Stimulated activated naive B cell treated with anti-CD40 and anti-IgM and Interleukin-4, amounts not matched to agents 10 μg/mL and 1 μg/mL and 100 μg/mL, for 72 hours (primary cell): ENCODE results near the gene GPER1.

ENCODE experiments used
- ATAC-seq, 2 donors: fragments of 150-1000 bp; cut with Tn5 transposase; replicated peaks; 2 replicates each; pipeline ENCODE4 v1.10.0; 2021; ENCODE audit warnings: moderate library complexity in 1 of 2
- DNase-seq: peaks from one replicate; pipeline ENCODE4 v3.0.0; 2021
- H3K27ac Mint-ChIP-seq: one replicate; pipeline ENCODE4 v1.8.0; 2022; ENCODE audit warnings: mild to moderate bottlenecking, mixed read lengths
- H3K27me3 Mint-ChIP-seq, 2 donors: one replicate each; pipeline ENCODE4 v1.8.0; 2022; ENCODE audit warnings: mixed read lengths in 2 of 2
- H3K36me3 Mint-ChIP-seq, 2 donors: one replicate each; pipeline ENCODE4 v1.8.0; 2022; ENCODE audit warnings: mixed read lengths in 2 of 2, mild to moderate bottlenecking in 1 of 2
- H3K4me1 Mint-ChIP-seq, 2 donors: one replicate each; pipeline ENCODE4 v1.8.0; 2022; ENCODE audit warnings: mixed read lengths in 2 of 2, mild to moderate bottlenecking in 1 of 2
- H3K4me3 Mint-ChIP-seq, 2 donors: one replicate each; pipeline ENCODE4 v1.8.0; 2022; ENCODE audit warnings: mild to moderate bottlenecking in 2 of 2, mixed read lengths in 2 of 2, moderate library complexity in 1 of 2
- H3K9me3 Mint-ChIP-seq, 2 donors: one replicate each; pipeline ENCODE4 v1.8.0; 2022; ENCODE audit warnings: mixed read lengths in 2 of 2, mild to moderate bottlenecking in 1 of 2

The GPER1 gene

DNA sequence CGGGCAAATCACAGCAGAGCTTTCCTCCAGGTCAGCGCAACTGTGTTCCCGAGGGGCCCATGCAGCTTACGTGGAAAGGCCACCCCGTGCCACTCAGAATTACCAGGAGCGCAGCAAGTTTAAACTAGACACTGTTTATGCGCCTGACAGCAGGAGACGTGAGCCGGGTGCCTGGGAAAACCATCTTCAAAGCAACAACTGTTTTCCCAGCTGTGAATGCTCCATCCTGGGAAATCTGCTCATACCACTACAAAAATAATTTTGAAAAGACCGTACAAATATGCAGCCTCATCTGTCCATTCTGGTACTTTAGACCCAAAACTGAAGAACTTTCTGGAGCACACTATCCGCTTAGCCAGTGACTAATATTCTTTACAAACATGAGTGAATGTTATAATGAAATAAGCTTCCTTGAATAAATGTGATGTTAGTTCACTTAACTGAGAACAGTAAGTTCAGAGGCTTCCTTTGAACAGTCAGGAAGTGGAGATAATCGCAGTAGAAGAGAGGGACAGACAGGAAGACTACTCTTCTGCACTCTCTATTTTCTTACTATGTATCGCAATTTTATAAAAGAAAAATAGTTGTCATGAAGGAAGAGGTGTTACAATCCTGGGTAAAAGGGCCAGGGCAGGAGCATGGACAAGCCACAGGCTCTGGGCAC, 16.7 kb downstream of the GPER1 start:
- Mint-ChIP-seq H3K4me1 (peaks cover 24 to 26% of the 10 kb centered on the region in 2 donors), H3K27ac (no peak overlapping the region), H3K9me3 (no peaks in the 10 kb centered on the region), H3K27me3 (peaks cover 0 to 5% of the 10 kb centered on the region in 2 donors), H3K4me3 (no peak overlapping the region), H3K36me3 (peaks cover 10 to 31% of the 10 kb centered on the region in 2 donors)
- no peak for ATAC-seq
- no peak for DNase-seq

DNA sequence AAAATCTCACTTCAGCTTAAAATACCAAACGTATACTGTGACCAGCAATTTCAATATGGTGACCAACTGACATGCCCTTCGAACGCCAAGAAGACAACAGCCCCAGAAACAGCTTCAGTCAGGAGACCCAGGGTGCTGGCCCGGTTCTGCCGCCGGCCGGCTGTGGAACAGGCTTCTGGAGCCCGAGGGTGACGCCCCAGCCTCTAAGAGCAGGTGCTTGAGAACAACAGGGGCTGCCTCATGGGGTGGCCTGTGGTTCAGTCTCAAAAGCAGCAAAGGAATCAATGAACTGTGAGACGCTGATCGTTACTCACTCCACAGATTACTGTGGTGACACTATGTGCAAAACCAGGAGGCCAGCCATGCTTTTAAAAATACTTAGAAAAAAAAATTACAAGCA, 17.3 kb downstream of the GPER1 start:
- DNase-seq (peak; percentile 30), ATAC-seq (peak; percentile 78 to 83)
- Mint-ChIP-seq H3K27me3 (peaks cover 0 to 5% of the 10 kb centered on the region in 2 donors), H3K4me1 (peaks cover 24 to 26% of the 10 kb centered on the region in 2 donors), H3K27ac (peak overlapping the region; percentile 75), H3K36me3 (peaks cover 11 to 31% of the 10 kb centered on the region in 2 donors), H3K9me3 (no peaks in the 10 kb centered on the region), H3K4me3 (no peak overlapping the region)

DNA sequence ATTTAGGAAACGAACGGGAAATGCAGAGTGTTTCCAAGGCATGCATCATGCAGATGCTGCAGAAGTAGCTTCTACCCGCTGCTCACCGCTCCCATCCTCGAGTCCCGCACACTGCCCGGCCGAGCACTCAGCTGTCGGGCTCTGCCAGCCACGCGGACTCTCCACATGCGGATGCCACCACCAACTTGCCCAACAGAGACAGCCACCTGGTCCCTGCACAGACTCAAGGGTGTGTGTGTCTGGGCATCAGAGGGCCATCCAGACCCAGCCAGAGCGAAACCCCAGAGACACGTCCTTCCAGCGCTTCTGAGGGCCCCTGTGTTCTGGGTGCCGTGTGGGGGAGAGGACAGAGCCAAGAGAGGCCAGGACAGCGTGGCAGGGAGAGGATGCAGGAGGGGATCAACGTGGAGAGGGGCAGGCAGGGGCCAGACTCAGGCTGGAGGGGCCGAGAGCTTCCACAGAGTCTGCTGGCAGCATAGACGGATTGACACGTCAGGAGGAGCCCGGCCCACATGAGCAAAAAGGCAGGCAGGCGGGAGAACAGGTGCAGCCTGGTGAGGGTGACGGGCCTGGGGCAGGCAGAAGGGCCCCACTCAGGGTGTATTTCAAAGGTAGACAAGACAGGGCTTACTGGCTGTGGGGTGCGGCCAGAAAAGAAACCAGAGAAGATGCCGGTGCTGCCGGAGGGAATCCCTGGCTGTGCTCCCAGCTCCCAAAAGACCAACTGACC, 18.3 kb downstream of the GPER1 start:
- Mint-ChIP-seq H3K4me1 (peaks cover 24 to 26% of the 10 kb centered on the region in 2 donors), H3K36me3 (peaks cover 11 to 31% of the 10 kb centered on the region in 2 donors), H3K4me3 (no peak overlapping the region), H3K27ac (peak overlapping the region; percentile 7), H3K27me3 (peaks cover 0 to 5% of the 10 kb centered on the region in 2 donors), H3K9me3 (no peaks in the 10 kb centered on the region)
- DNase-seq (no peak), ATAC-seq (no peak)

DNA sequence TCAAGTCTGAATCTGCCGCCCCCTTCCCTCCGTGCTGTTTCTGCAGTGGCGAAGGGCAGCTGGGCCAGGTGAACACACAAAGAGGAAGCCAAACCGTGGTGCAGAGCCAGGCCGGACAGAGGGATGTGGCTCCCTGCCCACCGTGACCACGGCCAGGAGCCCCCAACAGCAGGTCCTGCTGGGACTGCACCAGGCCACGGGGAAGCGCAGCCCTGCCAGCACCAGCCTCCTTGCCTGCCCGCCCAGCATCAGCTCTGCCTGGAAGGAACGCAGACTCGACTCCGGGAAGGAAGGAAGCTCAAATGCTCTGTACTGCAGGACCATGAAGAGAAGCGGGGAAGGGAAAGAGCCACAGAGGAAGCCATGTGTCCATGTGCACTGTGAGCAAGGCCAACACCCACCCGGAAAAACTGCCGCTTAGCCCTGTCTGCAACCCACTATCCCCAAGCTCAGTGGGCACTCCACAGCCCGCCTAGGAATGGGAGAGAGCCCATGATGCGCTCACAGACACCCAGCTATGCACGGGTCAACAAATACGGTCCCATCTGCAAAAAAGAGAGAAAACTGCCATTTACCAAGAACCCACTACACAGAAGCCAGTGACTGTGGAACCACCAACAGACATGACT, 19.0 kb downstream of the GPER1 start:
- no peak for ATAC-seq
- no peak overlapping the region for H3K4me3 Mint-ChIP-seq

DNA sequence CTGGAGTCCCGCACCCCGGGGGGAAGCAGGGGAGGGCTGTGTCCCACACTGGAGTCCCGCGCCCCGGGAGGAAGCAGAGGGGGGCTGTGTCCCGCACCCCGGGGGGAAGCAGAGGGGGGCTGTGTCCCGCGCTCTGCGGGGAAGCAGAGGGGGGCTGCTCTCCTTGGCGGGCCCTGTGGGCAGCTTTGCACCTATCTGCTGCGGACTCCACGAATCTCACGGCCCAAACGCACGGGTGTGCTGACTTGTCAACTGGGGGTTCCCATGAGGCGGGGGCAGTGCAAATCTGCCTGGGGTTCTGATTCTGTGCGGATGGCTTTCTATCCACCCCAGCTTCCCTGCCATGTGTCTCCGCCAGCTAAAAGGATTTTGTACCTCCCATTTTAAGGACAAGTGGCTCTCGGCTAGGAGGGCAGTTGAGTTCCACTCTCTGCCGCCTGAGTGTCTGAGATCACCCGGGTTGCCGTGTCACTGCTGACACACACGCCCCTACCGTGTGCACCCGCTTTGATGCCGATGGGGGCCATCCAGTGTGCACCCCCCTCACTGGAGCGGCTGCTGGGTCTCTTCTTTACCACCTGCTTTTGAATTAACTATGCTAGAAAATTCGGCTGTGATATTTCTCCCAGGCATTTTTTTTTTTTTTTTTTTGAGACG, 20.5 kb downstream of the GPER1 start:
- DNase-seq, result no peak
- Mint-ChIP-seq H3K9me3 (no peaks in the 10 kb centered on the region), H3K36me3 (peaks cover 11 to 32% of the 10 kb centered on the region in 2 donors), H3K27ac (no peak overlapping the region), H3K4me3 (no peak overlapping the region), H3K4me1 (peaks cover 20% of the 10 kb centered on the region in 2 donors), H3K27me3 (peaks cover 0 to 5% of the 10 kb centered on the region in 2 donors)
- no peak for ATAC-seq

More for the DNA sequence above, 19.0 kb downstream of the GPER1 start:
- no peak for DNase-seq
- no peak overlapping the region for H3K27ac Mint-ChIP-seq
- H3K27me3 Mint-ChIP-seq, result peaks cover 0 to 5% of the 10 kb centered on the region in 2 donors
- no peaks in the 10 kb centered on the region for H3K9me3 Mint-ChIP-seq
- H3K4me1 Mint-ChIP-seq, result peaks cover 24 to 26% of the 10 kb centered on the region in 2 donors
- peaks cover 11 to 30% of the 10 kb centered on the region in 2 donors for H3K36me3 Mint-ChIP-seq

DNA sequence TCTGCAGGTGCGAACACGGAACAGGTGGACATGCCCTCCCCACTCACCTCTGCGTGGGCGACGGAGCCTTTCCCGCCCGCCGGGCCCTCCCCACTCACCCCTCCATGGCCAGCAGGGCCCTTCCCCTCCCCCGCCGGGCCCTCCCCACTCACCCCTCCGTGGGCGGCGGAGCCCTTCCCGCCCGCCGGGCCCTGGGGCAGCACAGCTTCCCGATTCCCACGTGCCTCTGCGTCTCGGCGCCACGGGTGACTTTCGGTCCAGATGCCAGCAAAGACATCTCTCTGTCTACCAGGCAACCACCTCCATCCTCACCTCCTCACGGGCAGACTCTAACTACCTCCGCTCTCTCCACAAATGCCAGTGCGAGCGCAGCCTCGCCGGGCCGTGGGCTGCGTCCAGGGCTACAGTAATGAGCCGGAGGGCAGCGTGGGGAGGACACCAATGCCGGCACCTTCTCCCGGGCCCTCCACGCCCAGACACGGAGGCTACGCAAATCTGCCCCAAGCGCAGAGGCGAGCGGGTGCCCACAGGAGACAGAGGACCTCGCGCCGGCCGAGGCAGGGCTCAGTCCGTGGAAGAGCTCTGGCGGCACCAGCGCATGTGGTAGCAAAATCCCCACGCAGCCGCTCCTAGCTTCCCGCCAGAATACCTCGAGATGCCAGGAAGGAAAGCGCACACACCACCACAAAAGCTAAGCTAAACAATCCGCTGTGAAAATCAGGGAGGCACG, 21.8 kb downstream of the GPER1 start:
- Mint-ChIP-seq H3K4me3 (no peak overlapping the region), H3K27me3 (peaks cover 0 to 5% of the 10 kb centered on the region in 2 donors), H3K9me3 (no peaks in the 10 kb centered on the region), H3K27ac (no peak overlapping the region), H3K36me3 (peaks cover 15 to 39% of the 10 kb centered on the region in 2 donors), H3K4me1 (peaks cover 12 to 15% of the 10 kb centered on the region in 2 donors)
- ATAC-seq, result no peak
- DNase-seq, result no peak

DNA sequence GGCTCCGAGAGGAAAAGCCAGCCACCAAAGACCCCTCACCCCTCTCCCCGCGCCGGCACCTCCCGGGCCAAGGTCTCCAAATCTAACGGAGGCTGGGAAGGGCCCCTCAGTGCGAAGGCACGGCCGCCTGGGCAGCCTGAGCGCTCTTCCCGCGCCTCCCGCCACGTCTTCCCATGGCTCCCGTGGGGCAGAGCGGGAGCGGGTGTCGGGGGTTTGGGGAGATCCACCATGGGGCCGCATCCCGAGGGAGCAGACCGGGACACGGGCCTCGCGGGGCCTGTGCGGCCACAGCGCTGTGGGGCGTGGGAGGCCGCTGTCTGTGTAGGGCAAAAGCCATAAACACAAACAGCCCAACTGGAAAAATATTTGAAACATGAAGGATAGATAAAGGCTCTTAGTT, 22.4 kb downstream of the GPER1 start:
- DNase-seq (no peak), ATAC-seq (no peak)
- Mint-ChIP-seq H3K36me3 (peaks cover 19 to 42% of the 10 kb centered on the region in 2 donors), H3K4me3 (no peak overlapping the region), H3K4me1 (peaks cover 8 to 9% of the 10 kb centered on the region in 2 donors), H3K27ac (no peak overlapping the region), H3K9me3 (no peaks in the 10 kb centered on the region), H3K27me3 (peaks cover 0 to 5% of the 10 kb centered on the region in 2 donors)

DNA sequence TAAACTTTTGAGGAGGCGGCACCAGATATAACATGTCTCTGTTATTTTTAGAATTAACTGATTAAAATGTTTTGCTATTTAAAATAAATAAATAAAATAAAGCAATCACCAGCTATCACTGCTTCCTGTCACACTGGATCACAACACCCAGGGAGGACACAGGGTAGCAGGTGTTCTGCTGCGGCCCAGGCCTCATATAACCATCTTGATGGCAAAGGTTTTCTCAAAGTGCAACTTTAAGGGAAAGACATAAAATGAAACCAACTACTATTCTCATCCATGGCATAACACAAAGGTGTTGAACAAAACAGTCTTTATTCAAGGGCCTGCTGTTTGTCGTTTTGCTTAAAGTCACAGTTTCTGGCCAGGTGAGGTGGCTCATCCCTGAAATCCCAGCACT, 23.2 kb downstream of the GPER1 start:
- H3K9me3 Mint-ChIP-seq, result no peaks in the 10 kb centered on the region
- DNase-seq, result no peak
- H3K4me1 Mint-ChIP-seq, result peaks cover 3 to 8% of the 10 kb centered on the region in 2 donors
- no peak overlapping the region for H3K27ac Mint-ChIP-seq
- peaks cover 26 to 45% of the 10 kb centered on the region in 2 donors for H3K36me3 Mint-ChIP-seq
- no peak overlapping the region for H3K4me3 Mint-ChIP-seq
- H3K27me3 Mint-ChIP-seq, result peaks cover 0 to under 1% of the 10 kb centered on the region in 2 donors
- ATAC-seq, result no peak

DNA sequence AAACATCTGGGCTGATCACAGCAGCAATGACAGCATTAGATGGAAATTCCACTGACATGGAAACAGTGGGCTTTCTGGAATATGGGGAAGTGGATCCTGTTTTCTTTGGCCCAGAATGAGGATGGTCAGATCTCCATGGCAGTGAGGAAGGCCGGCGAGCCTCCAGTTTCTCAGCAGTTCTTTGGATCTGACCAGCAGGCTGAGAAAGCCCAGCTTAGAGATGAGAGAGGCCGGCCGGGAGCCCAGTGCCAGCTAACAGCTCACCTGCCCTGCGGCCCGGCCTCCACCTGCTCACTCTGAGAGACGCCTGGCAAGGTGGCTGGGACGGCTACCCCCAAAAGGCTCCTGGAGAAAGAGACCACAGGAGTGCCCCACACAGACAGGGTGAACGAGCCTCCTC, 24.2 kb downstream of the GPER1 start:
- no peak overlapping the region for H3K27ac Mint-ChIP-seq
- ATAC-seq (no peak), DNase-seq (no peak)
- H3K4me1 Mint-ChIP-seq, result peaks cover 0 to 5% of the 10 kb centered on the region in 2 donors
- H3K4me3 Mint-ChIP-seq, result no peak overlapping the region
- no peaks in the 10 kb centered on the region for H3K27me3 Mint-ChIP-seq
- H3K9me3 Mint-ChIP-seq, result no peaks in the 10 kb centered on the region
- peaks cover 23 to 37% of the 10 kb centered on the region in 2 donors for H3K36me3 Mint-ChIP-seq

DNA sequence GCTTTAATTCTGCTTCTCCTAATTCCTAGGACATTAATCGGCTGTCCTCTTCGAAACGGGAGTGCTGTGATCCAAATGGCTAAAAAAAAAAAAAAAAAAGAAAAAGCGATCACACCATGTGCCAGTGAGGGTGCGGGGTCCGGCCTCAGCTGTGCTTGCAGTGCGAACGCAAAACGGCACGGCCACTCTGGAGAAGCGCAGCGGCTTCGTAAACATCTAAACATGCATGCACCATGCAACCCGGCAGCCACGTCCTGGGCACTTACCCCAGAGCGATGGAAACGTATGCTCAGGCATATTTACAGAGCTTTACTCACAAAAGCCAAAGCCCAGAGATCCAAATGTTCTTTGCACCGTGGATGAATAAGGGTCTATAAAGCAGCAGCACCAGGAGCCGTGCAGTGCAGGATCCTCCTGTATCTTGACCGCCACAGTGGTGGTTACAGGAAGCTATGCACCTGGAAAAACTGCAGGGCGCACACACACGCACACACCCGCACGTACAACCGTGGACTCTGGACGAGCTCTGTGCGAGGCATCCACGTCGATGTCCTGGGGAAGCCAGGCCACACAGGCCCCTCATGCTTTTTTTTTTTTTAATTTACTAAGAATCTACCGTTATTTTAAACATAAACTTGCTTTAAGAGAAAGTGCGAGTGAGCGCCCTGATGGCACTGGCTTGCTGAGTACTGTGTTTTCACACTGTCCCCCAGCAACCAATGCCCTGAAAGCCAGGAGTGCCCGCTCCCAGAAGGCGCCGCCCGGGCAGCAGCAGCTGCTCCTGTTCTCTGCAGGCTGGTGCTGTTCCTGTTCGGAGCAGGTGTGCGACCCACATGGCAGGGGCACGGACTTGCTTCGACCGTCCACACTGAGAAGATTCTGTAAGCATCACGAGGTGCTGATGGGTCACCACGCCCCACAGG, 25.0 kb downstream of the GPER1 start:
- H3K4me3 Mint-ChIP-seq, result no peak overlapping the region
- peaks cover 28 to 38% of the 10 kb centered on the region in 2 donors for H3K36me3 Mint-ChIP-seq
- H3K4me1 Mint-ChIP-seq, result peaks cover 6 to 9% of the 10 kb centered on the region in 2 donors
- ATAC-seq (no peak), DNase-seq (no peak)
- no peak overlapping the region for H3K27ac Mint-ChIP-seq
- H3K9me3 Mint-ChIP-seq, result peaks cover 4% of the 10 kb centered on the region in 2 donors
- no peaks in the 10 kb centered on the region for H3K27me3 Mint-ChIP-seq

DNA sequence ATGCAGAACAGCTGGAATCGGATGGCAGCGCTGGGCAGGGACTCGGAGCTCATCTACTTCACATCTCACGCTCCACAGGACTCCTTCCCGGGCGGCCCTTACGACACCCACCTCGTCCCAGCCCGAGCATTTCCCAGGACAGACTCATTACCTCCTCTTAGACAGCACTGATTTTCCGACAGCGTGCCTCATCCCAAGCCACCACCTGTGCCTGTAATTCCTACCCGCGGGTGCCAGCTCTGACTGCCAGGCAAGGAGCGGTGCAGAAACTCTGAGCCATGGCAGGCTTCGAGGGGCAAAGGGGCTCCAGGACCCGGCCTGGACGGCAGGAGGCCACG, 25.6 kb downstream of the GPER1 start:
- H3K27me3 Mint-ChIP-seq, result no peaks in the 10 kb centered on the region

DNA sequence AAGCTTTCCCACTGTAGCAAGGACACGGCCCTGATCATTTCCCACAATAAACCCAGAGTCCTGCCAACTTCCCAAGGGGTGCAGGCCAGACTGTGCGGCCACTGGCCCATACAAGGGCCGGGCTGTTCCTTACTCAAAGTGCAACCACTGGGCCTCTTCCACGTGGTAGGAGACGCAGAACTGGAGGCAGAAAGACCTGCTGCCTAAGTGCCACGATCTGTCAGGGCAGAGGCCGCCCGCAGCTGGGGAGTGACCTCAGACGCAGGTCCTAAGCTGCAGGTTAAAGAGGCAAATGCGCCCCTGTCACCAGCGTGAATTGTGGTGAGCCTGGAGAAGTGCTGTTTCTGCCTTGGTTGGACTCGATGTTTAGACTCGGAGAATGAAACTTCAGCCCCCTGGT, 26.2 kb downstream of the GPER1 start:
- H3K27me3 Mint-ChIP-seq, result no peaks in the 10 kb centered on the region
- ATAC-seq (no peak), DNase-seq (no peak)
- peaks cover 9% of the 10 kb centered on the region in 2 donors for H3K4me1 Mint-ChIP-seq
- H3K9me3 Mint-ChIP-seq, result peaks cover 4% of the 10 kb centered on the region in 2 donors
- H3K36me3 Mint-ChIP-seq, result peaks cover 31 to 41% of the 10 kb centered on the region in 2 donors
- no peak overlapping the region for H3K4me3 Mint-ChIP-seq
- no peak overlapping the region for H3K27ac Mint-ChIP-seq

More for the DNA sequence above, 25.6 kb downstream of the GPER1 start:
- ATAC-seq (no peak), DNase-seq (no peak)
- peaks cover 34 to 43% of the 10 kb centered on the region in 2 donors for H3K36me3 Mint-ChIP-seq
- H3K4me3 Mint-ChIP-seq, result no peak overlapping the region
- no peak overlapping the region for H3K27ac Mint-ChIP-seq
- peaks cover 9% of the 10 kb centered on the region in 2 donors for H3K4me1 Mint-ChIP-seq
- H3K9me3 Mint-ChIP-seq, result peaks cover 4% of the 10 kb centered on the region in 2 donors

DNA sequence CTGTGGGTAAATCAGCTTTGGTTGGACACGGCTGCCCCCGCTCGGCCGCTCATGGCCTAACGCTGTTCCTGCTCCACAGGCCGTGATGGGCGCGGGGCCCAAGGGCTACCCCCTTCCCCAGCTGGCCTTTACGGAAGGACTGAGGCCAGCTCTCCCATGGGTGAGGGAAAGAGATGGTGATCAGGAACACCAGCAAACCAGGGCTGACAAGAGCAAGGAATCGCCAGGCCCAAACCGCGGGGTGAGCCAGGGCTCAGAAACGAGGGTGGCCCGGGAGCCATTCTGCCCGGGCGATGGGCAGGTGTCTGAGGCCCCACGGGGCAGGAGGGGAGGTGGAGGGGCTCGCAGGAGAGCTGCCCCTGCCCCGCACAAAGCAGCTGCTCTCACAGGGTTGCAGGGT, 26.6 kb downstream of the GPER1 start:
- ATAC-seq (no peak), DNase-seq (no peak)
- no peaks in the 10 kb centered on the region for H3K27me3 Mint-ChIP-seq
- H3K9me3 Mint-ChIP-seq, result peaks cover 4% of the 10 kb centered on the region in 2 donors
- H3K27ac Mint-ChIP-seq, result no peak overlapping the region
- no peak overlapping the region for H3K4me3 Mint-ChIP-seq
- peaks cover 9% of the 10 kb centered on the region in 2 donors for H3K4me1 Mint-ChIP-seq
- peaks cover 31 to 38% of the 10 kb centered on the region in 2 donors for H3K36me3 Mint-ChIP-seq
